Measurements from ENCODE around the gene SPINK13. TPM values are rescaled to one million over a fixed set of nuclear protein-coding genes. Genes with fewer than 3 reads are reported as not detected.
A peak's percentile ranks its signal among the peaks of the same experiment; 100 is the strongest.
"Not testable (repeated sequence)": the region's sequence is repeated elsewhere in the genome, so short reads cannot be mapped to it uniquely, and the experiment has no call there.

The SPINK13 gene
- polyA plus RNA-seq, 4 donors, result 0.18 TPM; not detected in 3

- FAIRE-seq (no peak), DNase-seq (no peak)
- Histone ChIP-seq H3K36me3 (ENCODE audit: control insufficient read depth in 3 of 3, insufficient read depth in 2 of 3, low read depth in 1 of 3, low read length in 3 of 3) (no peaks in the 10 kb centered on the region), H3K27ac (ENCODE audit: low read depth in 1 of 3, low read length in 2 of 3) (no peak overlapping the region), H3K9me3 (ENCODE audit: control insufficient read depth in 2 of 2, insufficient read depth in 1 of 2, low read depth in 1 of 2, low read length in 1 of 2) (no peaks in the 10 kb centered on the region), H3K4me3 (ENCODE audit: low read depth in 1 of 3, low read length in 3 of 3) (no peak overlapping the region), H3K4me1 (ENCODE audit: control insufficient read depth in 3 of 3, insufficient read depth in 2 of 3, low read depth in 1 of 3, low read length in 2 of 3) (no peaks in the 10 kb centered on the region), H3K27me3 (ENCODE audit: control insufficient read depth in 3 of 3, insufficient read depth in 3 of 3, low read length in 3 of 3) (no peaks in the 10 kb centered on the region)
- 78 to 89% (median 84%) methylated on average over 2 of the region's 2 CpGs for whole genome bisulfite sequencing, 3 donors
These were observed 19.7 kb upstream of the SPINK13 start for GRCh38 chr5:148248894-148249293.

- FAIRE-seq (no peak), DNase-seq (no peak)
- no peaks in the 10 kb centered on the region for H3K4me1 ChIP-seq (ENCODE audit: control insufficient read depth in 3 of 3, insufficient read depth in 2 of 3, low read depth in 1 of 3, low read length in 2 of 3)
- H3K9me3 ChIP-seq (ENCODE audit: control insufficient read depth in 2 of 2, insufficient read depth in 1 of 2, low read depth in 1 of 2, low read length in 1 of 2), result peaks cover 0 to 8% of the 10 kb centered on the region in 2 donors
- H3K36me3 ChIP-seq (ENCODE audit: control insufficient read depth in 3 of 3, insufficient read depth in 2 of 3, low read depth in 1 of 3, low read length in 3 of 3), result no peaks in the 10 kb centered on the region
- H3K4me3 ChIP-seq (ENCODE audit: low read depth in 1 of 3, low read length in 3 of 3), result no peak overlapping the region
- H3K27me3 ChIP-seq (ENCODE audit: control insufficient read depth in 3 of 3, insufficient read depth in 3 of 3, low read length in 3 of 3), result no peaks in the 10 kb centered on the region
- no peak overlapping the region for H3K27ac ChIP-seq (ENCODE audit: low read depth in 1 of 3, low read length in 2 of 3)
These were observed 13.1 kb upstream of the SPINK13 start for GRCh38 chr5:148255456-148255855.

GRCh38 chr5:148259288-148259687 is 9.3 kb upstream of the SPINK13 start:
- H3K4me1 ChIP-seq (ENCODE audit: control insufficient read depth in 3 of 3, insufficient read depth in 2 of 3, low read depth in 1 of 3, low read length in 2 of 3), result no peaks in the 10 kb centered on the region
- H3K9me3 ChIP-seq (ENCODE audit: control insufficient read depth in 2 of 2, insufficient read depth in 1 of 2, low read depth in 1 of 2, low read length in 1 of 2), result peaks cover 0 to 8% of the 10 kb centered on the region in 2 donors
- H3K27me3 ChIP-seq (ENCODE audit: control insufficient read depth in 3 of 3, insufficient read depth in 3 of 3, low read length in 3 of 3), result no peaks in the 10 kb centered on the region
- FAIRE-seq (no peak), DNase-seq (no peak)
- no peak overlapping the region for H3K4me3 ChIP-seq (ENCODE audit: low read depth in 1 of 3, low read length in 3 of 3)
- no peak overlapping the region for H3K27ac ChIP-seq (ENCODE audit: low read depth in 1 of 3, low read length in 2 of 3)
- H3K36me3 ChIP-seq (ENCODE audit: control insufficient read depth in 3 of 3, insufficient read depth in 2 of 3, low read depth in 1 of 3, low read length in 3 of 3), result no peaks in the 10 kb centered on the region
- WGBS, 3 donors, result 64 to 71% (median 67%) methylated on average over 2 of the region's 2 CpGs

GRCh38 chr5:148261221-148261620 is 7.4 kb upstream of the SPINK13 start:
- no peaks in the 10 kb centered on the region for H3K36me3 ChIP-seq (ENCODE audit: control insufficient read depth in 3 of 3, insufficient read depth in 2 of 3, low read depth in 1 of 3, low read length in 3 of 3)
- no peak overlapping the region for H3K4me3 ChIP-seq (ENCODE audit: low read depth in 1 of 3, low read length in 3 of 3)
- H3K27me3 ChIP-seq (ENCODE audit: control insufficient read depth in 3 of 3, insufficient read depth in 3 of 3, low read length in 3 of 3), result no peaks in the 10 kb centered on the region
- FAIRE-seq, result no peak
- no peaks in the 10 kb centered on the region for H3K4me1 ChIP-seq (ENCODE audit: control insufficient read depth in 3 of 3, insufficient read depth in 2 of 3, low read depth in 1 of 3, low read length in 2 of 3)
- no peak overlapping the region for H3K27ac ChIP-seq (ENCODE audit: low read depth in 1 of 3, low read length in 2 of 3)
- peaks cover 0 to 8% of the 10 kb centered on the region in 2 donors for H3K9me3 ChIP-seq (ENCODE audit: control insufficient read depth in 2 of 2, insufficient read depth in 1 of 2, low read depth in 1 of 2, low read length in 1 of 2)
- no peak for DNase-seq

GRCh38 chr5:148267962-148268361 is 632 bp upstream of the SPINK13 start:
- Histone ChIP-seq H3K4me3 (ENCODE audit: low read depth in 1 of 3, low read length in 3 of 3) (no peak overlapping the region), H3K4me1 (ENCODE audit: control insufficient read depth in 3 of 3, insufficient read depth in 2 of 3, low read depth in 1 of 3, low read length in 2 of 3) (no peaks in the 10 kb centered on the region), H3K9me3 (ENCODE audit: control insufficient read depth in 2 of 2, insufficient read depth in 1 of 2, low read depth in 1 of 2, low read length in 1 of 2) (no peaks in the 10 kb centered on the region), H3K27me3 (ENCODE audit: control insufficient read depth in 3 of 3, insufficient read depth in 3 of 3, low read length in 3 of 3) (no peaks in the 10 kb centered on the region), H3K27ac (ENCODE audit: low read depth in 1 of 3, low read length in 2 of 3) (no peak overlapping the region), H3K36me3 (ENCODE audit: control insufficient read depth in 3 of 3, insufficient read depth in 2 of 3, low read depth in 1 of 3, low read length in 3 of 3) (no peaks in the 10 kb centered on the region)
- FAIRE-seq (no peak), DNase-seq (peak in 1 of 2 donors; percentile 8)
- 15 to 58% (median 28%) methylated on average over 3 of the region's 3 CpGs for WGBS, 3 donors

- WGBS, 3 donors, result 89 to 94% (median 93%) methylated on average over 2 of the region's 2 CpGs
- FAIRE-seq; H3K4me1 ChIP-seq (ENCODE audit: control insufficient read depth in 3 of 3, insufficient read depth in 2 of 3, low read depth in 1 of 3, low read length in 2 of 3); H3K27ac ChIP-seq (ENCODE audit: low read depth in 1 of 3, low read length in 2 of 3); H3K9me3 ChIP-seq (ENCODE audit: control insufficient read depth in 2 of 2, insufficient read depth in 1 of 2, low read depth in 1 of 2, low read length in 1 of 2); H3K4me3 ChIP-seq (ENCODE audit: low read depth in 1 of 3, low read length in 3 of 3); H3K36me3 ChIP-seq (ENCODE audit: control insufficient read depth in 3 of 3, insufficient read depth in 2 of 3, low read depth in 1 of 3, low read length in 3 of 3); DNase-seq; H3K27me3 ChIP-seq (ENCODE audit: control insufficient read depth in 3 of 3, insufficient read depth in 3 of 3, low read length in 3 of 3): not testable (repeated sequence)
These were observed 6.5 kb downstream of the SPINK13 start for GRCh38 chr5:148275129-148275528.

GRCh38 chr5:148280893-148281292 is 12.3 kb downstream of the SPINK13 start:
- not testable (repeated sequence) for H3K9me3 ChIP-seq (ENCODE audit: control insufficient read depth in 2 of 2, insufficient read depth in 1 of 2, low read depth in 1 of 2, low read length in 1 of 2); H3K36me3 ChIP-seq (ENCODE audit: control insufficient read depth in 3 of 3, insufficient read depth in 2 of 3, low read depth in 1 of 3, low read length in 3 of 3); H3K4me1 ChIP-seq (ENCODE audit: control insufficient read depth in 3 of 3, insufficient read depth in 2 of 3, low read depth in 1 of 3, low read length in 2 of 3); DNase-seq; FAIRE-seq; H3K27me3 ChIP-seq (ENCODE audit: control insufficient read depth in 3 of 3, insufficient read depth in 3 of 3, low read length in 3 of 3); H3K4me3 ChIP-seq (ENCODE audit: low read depth in 1 of 3, low read length in 3 of 3); H3K27ac ChIP-seq (ENCODE audit: low read depth in 1 of 3, low read length in 2 of 3)
- WGBS, 3 donors, result 10 to 39% (median 21%) methylated on average over 5 of the region's 5 CpGs

- not testable (repeated sequence) for H3K4me1 ChIP-seq (ENCODE audit: control insufficient read depth in 3 of 3, insufficient read depth in 2 of 3, low read depth in 1 of 3, low read length in 2 of 3); FAIRE-seq; H3K36me3 ChIP-seq (ENCODE audit: control insufficient read depth in 3 of 3, insufficient read depth in 2 of 3, low read depth in 1 of 3, low read length in 3 of 3); H3K27ac ChIP-seq (ENCODE audit: low read depth in 1 of 3, low read length in 2 of 3); H3K27me3 ChIP-seq (ENCODE audit: control insufficient read depth in 3 of 3, insufficient read depth in 3 of 3, low read length in 3 of 3); H3K9me3 ChIP-seq (ENCODE audit: control insufficient read depth in 2 of 2, insufficient read depth in 1 of 2, low read depth in 1 of 2, low read length in 1 of 2); H3K4me3 ChIP-seq (ENCODE audit: low read depth in 1 of 3, low read length in 3 of 3); DNase-seq
- whole genome bisulfite sequencing, 3 donors, result 68 to 80% (median 80%) methylated on average over 4 of the region's 4 CpGs
These were observed 12.7 kb downstream of the SPINK13 start for GRCh38 chr5:148281336-148281735.

GRCh38 chr5:148290271-148291195 is 21.9 kb downstream of the SPINK13 start:
- no peaks in the 10 kb centered on the region for H3K4me1 ChIP-seq (ENCODE audit: control insufficient read depth in 3 of 3, insufficient read depth in 2 of 3, low read depth in 1 of 3, low read length in 2 of 3)
- FAIRE-seq (no peak), DNase-seq (peak; percentile 4 to 31)
- no peaks in the 10 kb centered on the region for H3K9me3 ChIP-seq (ENCODE audit: control insufficient read depth in 2 of 2, insufficient read depth in 1 of 2, low read depth in 1 of 2, low read length in 1 of 2)
- WGBS, 3 donors, result 57 to 71% (median 71%) methylated on average over 6 of the region's 6 CpGs
- H3K27me3 ChIP-seq (ENCODE audit: control insufficient read depth in 3 of 3, insufficient read depth in 3 of 3, low read length in 3 of 3), result no peaks in the 10 kb centered on the region
- no peak overlapping the region for H3K27ac ChIP-seq (ENCODE audit: low read depth in 1 of 3, low read length in 2 of 3)
- no peak overlapping the region for H3K4me3 ChIP-seq (ENCODE audit: low read depth in 1 of 3, low read length in 3 of 3)
- no peaks in the 10 kb centered on the region for H3K36me3 ChIP-seq (ENCODE audit: control insufficient read depth in 3 of 3, insufficient read depth in 2 of 3, low read depth in 1 of 3, low read length in 3 of 3)
